GM12892 (cell line): Measurements from ENCODE around the gene NUDT3.
A peak's percentile ranks its signal among the peaks of the same experiment; 100 is the strongest.
"Not testable (repeated sequence)": the region's sequence is repeated elsewhere in the genome, so short reads cannot be mapped to it uniquely, and the experiment has no call there.

Source experiments
- DNase-seq: peaks from one replicate; pipeline ENCODE4 v3.0.0; 2011; ENCODE audit not compliant: insufficient read length
- FAIRE-seq: peaks from 2 replicates; lab custom pipeline; 2011; peaks lifted over from hg19 to GRCh38; lab: Jason Lieb, UNC
- POLR2A ChIP-seq: IDR thresholded peaks from 2 replicates; pipeline ENCODE4 v1.6.1; 2011; ENCODE audit warnings: low read depth, low read length, control low read depth
- POLR2AphosphoS5 ChIP-seq: IDR thresholded peaks from 2 replicates; pipeline ENCODE4 v1.6.1; 2011; ENCODE audit warnings: low read depth, low read length, control low read depth
- TAF1 ChIP-seq: IDR thresholded peaks from 2 replicates; pipeline ENCODE4 v1.6.1; 2011; ENCODE audit warnings: low read depth, mild to moderate bottlenecking, control low read depth, low read length, borderline replicate concordance

The NUDT3 gene

DNA sequence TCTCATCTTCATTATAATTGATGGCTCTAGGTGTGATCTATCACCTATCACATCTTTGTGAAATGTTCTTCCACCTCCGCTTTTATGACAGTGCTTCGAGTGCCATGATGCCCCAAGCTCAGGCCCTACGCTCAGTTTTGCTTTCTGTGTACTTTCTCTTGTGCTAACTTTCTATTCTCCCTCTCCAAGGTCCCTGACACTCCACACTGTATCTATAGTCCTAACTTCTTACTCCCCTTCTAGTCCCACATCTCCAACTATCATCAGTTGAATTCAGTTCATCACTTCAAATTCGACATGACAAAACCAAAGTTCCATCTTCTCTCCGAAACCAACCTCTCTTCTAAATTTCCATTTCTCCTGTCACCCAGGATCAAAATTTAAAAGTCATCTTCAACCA is 16.6 kb downstream of the NUDT3 start:
- no peak for TF ChIP-seq POLR2AphosphoS5
- no peak for TF ChIP-seq POLR2A
- no peak for TF ChIP-seq TAF1
- DNase-seq (no peak), FAIRE-seq (no peak)

- TF ChIP-seq TAF1 (no peak), POLR2AphosphoS5 (no peak), POLR2A (no peak)
- DNase-seq (no peak), FAIRE-seq (no peak)
Observed at GRCh38 chr6:34374508-34374907, 18.0 kb downstream of the NUDT3 start.

DNA sequence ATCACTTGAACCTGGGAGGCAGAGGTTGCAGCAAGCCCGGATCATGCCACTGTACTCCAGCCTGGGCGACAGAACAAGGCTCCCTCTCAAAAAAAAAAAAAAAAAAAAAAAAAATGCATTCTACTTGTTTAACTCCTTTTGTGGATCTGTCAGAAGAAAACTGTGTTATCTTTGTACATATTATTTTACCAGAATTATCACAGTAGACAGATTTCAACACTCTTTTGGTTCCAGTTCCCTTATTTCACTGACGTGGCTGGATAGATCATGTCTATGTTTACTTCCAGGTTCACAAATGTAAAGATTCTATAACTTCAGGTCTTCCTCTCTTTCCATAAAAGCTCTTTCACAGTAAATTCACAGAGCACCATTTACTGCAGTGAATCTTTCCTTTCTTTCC is 18.4 kb downstream of the NUDT3 start:
- no peak for FAIRE-seq
- no peak for DNase-seq
- TF ChIP-seq TAF1 (no peak), POLR2A (no peak), POLR2AphosphoS5 (no peak)

DNA sequence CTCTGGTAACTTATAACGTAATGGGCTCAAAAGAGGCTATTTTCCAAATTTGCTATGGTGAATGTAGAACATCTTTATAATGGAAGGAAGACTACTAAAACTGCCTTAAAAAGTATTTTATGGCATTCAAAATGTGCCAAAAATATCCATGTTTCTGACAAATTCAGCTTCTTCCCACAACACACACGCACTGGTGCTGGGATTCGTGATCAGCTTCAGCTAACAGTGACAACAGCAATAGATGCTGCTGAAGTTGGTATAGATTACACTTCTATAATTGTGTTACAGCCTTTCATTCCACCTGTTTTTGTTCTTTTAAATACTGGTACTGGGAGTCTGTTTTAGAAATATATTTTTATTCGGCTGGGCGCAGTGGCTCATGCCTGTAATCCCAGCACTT is 19.0 kb downstream of the NUDT3 start:
- no peak for DNase-seq
- TF ChIP-seq TAF1 (no peak), POLR2AphosphoS5 (no peak), POLR2A (no peak)
- FAIRE-seq, result no peak

GRCh38 chr6:34371865-34372264 is 20.6 kb downstream of the NUDT3 start:
- not testable (repeated sequence) for DNase-seq, FAIRE-seq

- TF ChIP-seq POLR2AphosphoS5 (no peak), TAF1 (no peak)
- DNase-seq (no peak), FAIRE-seq (no peak)
Observed at GRCh38 chr6:34370361-34370760, 22.1 kb downstream of the NUDT3 start.

DNA sequence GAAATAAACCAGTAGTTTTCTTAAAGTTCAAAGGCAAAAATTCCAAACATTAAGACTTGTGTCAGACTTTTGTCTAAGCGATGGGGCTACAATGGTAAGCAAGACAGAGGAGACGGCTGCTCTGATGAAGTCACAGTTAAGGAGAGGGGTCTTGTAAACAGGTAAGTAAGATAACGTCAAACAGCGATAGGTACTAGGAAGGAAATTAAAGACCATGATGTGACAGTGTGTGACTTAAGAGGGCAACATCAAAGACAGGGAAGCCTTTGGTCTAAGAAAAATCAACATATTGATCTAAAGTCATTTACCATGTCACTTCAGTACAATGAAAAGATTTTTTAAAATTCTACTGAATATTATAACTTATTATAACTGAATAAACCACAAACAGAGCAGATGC is 23.1 kb downstream of the NUDT3 start:
- FAIRE-seq (no peak), DNase-seq (no peak)
- no peak for TF ChIP-seq POLR2AphosphoS5
- TF ChIP-seq TAF1, result no peak
- no peak for TF ChIP-seq POLR2A

- no peak for DNase-seq
- no peak for FAIRE-seq
- TF ChIP-seq POLR2AphosphoS5 (no peak), TAF1 (no peak), POLR2A (no peak)
Observed at GRCh38 chr6:34366639-34366921, 25.9 kb downstream of the NUDT3 start.

GRCh38 chr6:34365781-34366638 is 26.5 kb downstream of the NUDT3 start:
- not testable (repeated sequence) for FAIRE-seq, DNase-seq

DNA sequence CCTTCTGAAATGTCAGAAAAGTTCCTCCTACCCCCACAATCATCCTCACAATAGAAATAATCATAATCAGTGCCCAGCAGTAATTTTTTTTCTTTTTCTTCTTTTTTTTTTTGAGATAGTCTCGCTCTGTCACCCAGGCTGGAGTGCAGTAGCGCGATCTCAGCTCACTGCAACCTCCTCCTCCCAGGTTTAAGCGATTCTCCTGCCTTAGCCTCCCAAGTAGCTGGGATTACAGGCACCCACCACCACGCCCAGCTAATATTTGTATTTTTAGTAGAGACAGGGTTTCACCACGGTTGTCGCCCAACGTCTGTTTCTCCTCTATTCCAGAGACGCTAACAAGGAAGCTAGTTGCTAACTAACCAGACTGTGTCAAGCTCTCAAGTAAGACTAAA is 28.8 kb downstream of the NUDT3 start:
- not testable (repeated sequence) for DNase-seq, FAIRE-seq

GRCh38 chr6:34362909-34363680 is 29.4 kb downstream of the NUDT3 start:
- DNase-seq (peak; percentile 13), FAIRE-seq (peak; percentile 84)
- TF ChIP-seq POLR2A, result no peak
- no peak for TF ChIP-seq POLR2AphosphoS5
- TF ChIP-seq TAF1, result no peak

GRCh38 chr6:34362176-34362575 is 30.3 kb downstream of the NUDT3 start:
- no peak for TF ChIP-seq TAF1
- no peak for TF ChIP-seq POLR2A
- no peak for TF ChIP-seq POLR2AphosphoS5
- no peak for DNase-seq
- FAIRE-seq, result no peak
